ENCODE data around the gene PHETA2.
"Not testable (repeated sequence)": the region's sequence is repeated elsewhere in the genome, so short reads cannot be mapped to it uniquely, and the experiment has no call there.

PHETA2 gene

GRCh38 chr22:42104332-42104860 lies 30.3 kb downstream of the PHETA2 start:
- DNase-seq (ENCODE audit: low spot score), result not testable (repeated sequence)

GRCh38 chr22:42108848-42109247 lies 34.8 kb downstream of the PHETA2 start:
- no peak for DNase-seq (ENCODE audit: low spot score)

GRCh38 chr22:42111798-42112197 lies 37.8 kb downstream of the PHETA2 start:
- no peak for DNase-seq (ENCODE audit: low spot score)

- not testable (repeated sequence) for DNase-seq (ENCODE audit: low spot score)
These were observed 38.7 kb downstream of the PHETA2 start for GRCh38 chr22:42112793-42113192.

GRCh38 chr22:42114721-42115120 lies 40.7 kb downstream of the PHETA2 start:
- no peak for DNase-seq (ENCODE audit: low spot score)

- DNase-seq (ENCODE audit: low spot score), result not testable (repeated sequence)
These were observed 41.4 kb downstream of the PHETA2 start for GRCh38 chr22:42115420-42115830.

- DNase-seq (ENCODE audit: low spot score), result peak; percentile 13
These were observed 42.9 kb downstream of the PHETA2 start for GRCh38 chr22:42116848-42117424.

- DNase-seq (ENCODE audit: low spot score), result not testable (repeated sequence)
These were observed 46.4 kb downstream of the PHETA2 start for GRCh38 chr22:42120231-42121021.

- not testable (repeated sequence) for DNase-seq (ENCODE audit: low spot score)
These were observed 49.5 kb downstream of the PHETA2 start for GRCh38 chr22:42123529-42123928.

- no peak for DNase-seq (ENCODE audit: low spot score)
These were observed 53.6 kb downstream of the PHETA2 start for GRCh38 chr22:42127606-42128005.

GRCh38 chr22:42128007-42128406 lies 54.0 kb downstream of the PHETA2 start:
- not testable (repeated sequence) for DNase-seq (ENCODE audit: low spot score)

Measured in kidney tubule cell (primary cell).